SK-N-SH (cell line): ENCODE results near the gene GALM. TPM values are rescaled to one million over a fixed set of nuclear protein-coding genes. Genes with fewer than 3 reads are reported as not detected.

ENCODE experiments used
- CTCF ChIA-PET: fragments of 300-600, 350-600 bp; formaldehyde crosslinking; extraction: SDS; loops from one replicate; lab custom pipeline; 2021; lab: Yijun Ruan, JAX
- POLR2A ChIA-PET: fragments of 350-600 bp; sonication (Branson Sonifier 250); formaldehyde crosslinking; extraction: SDS; loops from one replicate; lab custom pipeline; 2020; ENCODE audit warnings: antibody characterized with exemption, inconsistent platforms; lab: Yijun Ruan, JAX
- DNase-seq: peaks from one replicate; pipeline ENCODE4 v3.0.0; 2012
- H2AFZ ChIP-seq: fragments of 200-600 bp; sonication (generic); 2 replicates; pipeline ENCODE4 v1.8.1; 2016; ENCODE audit warnings: antibody characterized with exemption, mild to moderate bottlenecking, low read depth
- H3F3A ChIP-seq: fragments of 200-600 bp; sonication (generic); replicated peaks from 2 replicates; pipeline ENCODE3; 2016; ENCODE audit warnings: antibody characterized with exemption, mild to moderate bottlenecking; ENCODE audit not compliant: insufficient read depth
- H3K27ac ChIP-seq, 2 experiments: fragments of 200-500 bp in 1 of 2; fragments of 200-600 bp in 1 of 2; sonication (Bioruptor generic) in 1 of 2; sonication (generic), shearing (Covaris generic) in 1 of 2; 2 replicates each; pipeline versions ENCODE4 v1.5.1 to v1.6.1; 2014 to 2016; ENCODE audit warnings: low read depth in 2 of 2, inconsistent platforms in 1 of 2, low read length in 1 of 2, mild to moderate bottlenecking in 1 of 2, mixed read lengths in 1 of 2
- H3K27me3 ChIP-seq: fragments of 200-600 bp; sonication (generic), shearing (Covaris generic); 2 replicates; pipeline ENCODE4 v1.6.1; 2016; ENCODE audit warnings: mixed run types; ENCODE audit not compliant: insufficient read depth
- H3K36me3 ChIP-seq, 2 experiments: fragments of 200-500 bp in 1 of 2; fragments of 200-600 bp in 1 of 2; sonication (Bioruptor generic) in 1 of 2; sonication (generic) in 1 of 2; replicated peaks in 1 of 2; 2 replicates each; pipeline versions ENCODE3 to v1.5.1; 2014 to 2016; ENCODE audit warnings: low read length in 1 of 2, mild to moderate bottlenecking in 1 of 2; ENCODE audit not compliant: insufficient read depth in 2 of 2, control insufficient read depth in 1 of 2
- H3K4me1 ChIP-seq, 2 experiments: fragments of 200-500 bp in 1 of 2; fragments of 200-600 bp in 1 of 2; sonication (Bioruptor generic) in 1 of 2; sonication (generic), shearing (Covaris generic) in 1 of 2; 2 replicates each; pipeline versions ENCODE4 v1.5.1 to v1.6.1; 2014 to 2016; ENCODE audit warnings: low read depth in 1 of 2, low read length in 1 of 2, mixed run types in 1 of 2; ENCODE audit not compliant: insufficient read depth in 2 of 2, control insufficient read depth in 1 of 2
- H3K4me2 ChIP-seq: fragments of 200-600 bp; sonication (generic), shearing (Covaris generic); 2 replicates; pipeline ENCODE4 v1.6.1; 2017; ENCODE audit warnings: mixed run types
- H3K4me3 ChIP-seq, 2 experiments: fragments of 200-500 bp in 1 of 2; fragments of 200-600 bp in 1 of 2; sonication (Bioruptor generic) in 1 of 2; sonication (generic), shearing (Covaris generic) in 1 of 2; 2 replicates each; pipeline versions ENCODE4 v1.5.1 to v1.8.1; 2014 to 2016; ENCODE audit warnings: low read depth in 2 of 2, inconsistent platforms in 1 of 2, low read length in 1 of 2, mild to moderate bottlenecking in 1 of 2, mixed read lengths in 1 of 2, moderate library complexity in 1 of 2
- H3K79me2 ChIP-seq: fragments of 200-600 bp; sonication (generic); 2 replicates; pipeline ENCODE4 v1.8.1; 2017; ENCODE audit warnings: mild to moderate bottlenecking; ENCODE audit not compliant: insufficient read depth
- H3K9ac ChIP-seq: fragments of 200-600 bp; sonication (generic); 2 replicates; pipeline ENCODE4 v1.6.1; 2017; ENCODE audit warnings: mixed run types
- H3K9me2 ChIP-seq: fragments of 200-600 bp; sonication (generic); 2 replicates; pipeline ENCODE4 v1.6.1; 2017; ENCODE audit warnings: mixed run types
- H3K9me3 ChIP-seq: fragments of 200-600 bp; sonication (generic); 2 replicates; pipeline ENCODE4 v1.6.1; 2017; ENCODE audit warnings: mixed run types, mild to moderate bottlenecking, moderate library complexity
- H4K20me1 ChIP-seq: fragments of 200-600 bp; sonication (generic); 2 replicates; pipeline ENCODE4 v1.6.1; 2017; ENCODE audit warnings: mild to moderate bottlenecking, mixed run types; ENCODE audit not compliant: insufficient read depth
- ELF1 ChIP-seq: IDR thresholded peaks from 2 replicates; pipeline ENCODE4 v1.4.0; 2012
- EP300 ChIP-seq, 2 experiments: IDR thresholded peaks; 2 replicates each; pipeline versions ENCODE4 v1.4.0 to v1.6.1; 2012; ENCODE audit warnings: borderline replicate concordance in 1 of 2, low read depth in 1 of 2, low read length in 1 of 2
- EZH2phosphoT487 ChIP-seq: fragments of 200-600 bp; sonication (generic); IDR thresholded peaks from 2 replicates; pipeline ENCODE4 v1.6.1; 2017; ENCODE audit warnings: low read depth, mixed run types, mild to moderate bottlenecking, antibody characterized with exemption, moderate library complexity, borderline replicate concordance
- FOXM1 ChIP-seq: IDR thresholded peaks from 2 replicates; pipeline ENCODE4 v1.4.0; 2012; ENCODE audit warnings: low read depth, mild to moderate bottlenecking
- GABPA ChIP-seq: IDR thresholded peaks from 2 replicates; pipeline ENCODE4 v1.4.0; 2012; ENCODE audit warnings: low read depth, mild to moderate bottlenecking
- GATA2 ChIP-seq: sonication (generic); formaldehyde crosslinking; IDR thresholded peaks from 2 replicates; pipeline ENCODE4 v1.5.0; 2020; ENCODE audit warnings: mild to moderate bottlenecking, missing genetic modification reagents
- JUND ChIP-seq: IDR thresholded peaks from 2 replicates; pipeline ENCODE4 v1.4.0; 2012
- MAX ChIP-seq: IDR thresholded peaks from 2 replicates; pipeline ENCODE4 v1.4.0; 2012; ENCODE audit warnings: low read depth
- MEF2A ChIP-seq: IDR thresholded peaks from 2 replicates; pipeline ENCODE4 v1.4.0; 2012; ENCODE audit warnings: low read depth, borderline replicate concordance
- NRF1 ChIP-seq: IDR thresholded peaks from 2 replicates; pipeline ENCODE4 v1.6.1; 2012; ENCODE audit warnings: low read depth, mild to moderate bottlenecking, low read length
- PBX3 ChIP-seq: IDR thresholded peaks from 2 replicates; pipeline ENCODE4; 2012
- POLR2AphosphoS5 ChIP-seq: IDR thresholded peaks from 2 replicates; pipeline ENCODE4 v1.6.1; 2012; ENCODE audit warnings: low read depth, low read length
- RAD21 ChIP-seq: IDR thresholded peaks from 2 replicates; pipeline ENCODE4 v1.6.1; 2012; ENCODE audit warnings: mild to moderate bottlenecking, low read length
- RFX5 ChIP-seq: IDR thresholded peaks from 2 replicates; pipeline ENCODE4 v1.6.1; 2012; ENCODE audit warnings: mild to moderate bottlenecking, improper control_type of control experiment, low read length
- SIN3A ChIP-seq: IDR thresholded peaks from 2 replicates; pipeline ENCODE4 v1.6.1; 2012; ENCODE audit warnings: low read depth, mild to moderate bottlenecking, low read length, moderate library complexity, borderline replicate concordance
- SMC3 ChIP-seq: IDR thresholded peaks from 2 replicates; pipeline ENCODE4 v1.6.1; 2012; ENCODE audit warnings: low read depth, low read length, improper control_type of control experiment
- TAF1 ChIP-seq: IDR thresholded peaks from 2 replicates; pipeline ENCODE4 v1.6.1; 2012; ENCODE audit warnings: low read depth, mild to moderate bottlenecking, low read length, moderate library complexity, borderline replicate concordance
- TCF12 ChIP-seq: IDR thresholded peaks from 2 replicates; pipeline ENCODE4 v1.4.0; 2012
- USF1 ChIP-seq: IDR thresholded peaks from 2 replicates; pipeline ENCODE4 v1.4.0; 2012; ENCODE audit warnings: low read depth, borderline replicate concordance
- WGBS: methylation state at CpG from one replicate; pipeline ENCODE4 v1.1.6; 2017; ENCODE audit warnings: low lambda C conversion rate; 5-methylcytosine and 5-hydroxymethylcytosine counted together
- polyA plus RNA-seq, 3 experiments: library from polyadenylated mRNA; depleted of rRNA; stranded (reverse); fragments of >200 nt; gene quantifications; 2 replicates each; pipeline ENCODE4 v1.2.3, GENCODE V29; 2012

Gene GALM
- polyA plus RNA-seq, 1 of the 3 experiments (the other 2 are of a cell fraction) = 17.9 TPM

GRCh38 chr2:38728694-38729093 lies 62.8 kb downstream of the GALM start:
- WGBS = 11% methylated on average over 2 of the region's 2 CpGs
- no peak overlapping the region for H2AFZ ChIP-seq
- H3K9me2 ChIP-seq = no peaks in the 10 kb centered on the region
- no peak overlapping the region for H3K4me2 ChIP-seq
- TF ChIP-seq SIN3A (no peak), PBX3 (no peak), TCF12 (no peak), RAD21 (no peak), SMC3 (no peak), EZH2phosphoT487 (no peak), ELF1 (no peak), GATA2 (CRISPR knock-in tag) (no peak), USF1 (no peak), MAX (no peak), TAF1 (no peak), FOXM1 (no peak), MEF2A (no peak)
- no peak for DNase-seq
- CTCF ChIA-PET = interaction anchor here (0.7 to 2.4 kb wide), 5 partner anchors 147 to 413 kb away, joined by 3 to 18 read pairs (median 3); no protein-coding TSS in a partner anchor
- no peaks in the 10 kb centered on the region for H3K79me2 ChIP-seq
- H3K9ac ChIP-seq = no peak overlapping the region
- H3K9me3 ChIP-seq = no peaks in the 10 kb centered on the region
- no peaks in the 10 kb centered on the region for H3K4me1 ChIP-seq
- H3K27ac ChIP-seq = no peak overlapping the region
- no peaks in the 10 kb centered on the region for H4K20me1 ChIP-seq
- H3K4me3 ChIP-seq = no peak overlapping the region
- H3K36me3 ChIP-seq = peaks cover 0 to 4% of the 10 kb centered on the region in 2 experiments
- H3F3A ChIP-seq = peaks cover 3% of the 10 kb centered on the region
- POLR2A ChIA-PET = interaction anchor here (1.7 kb wide), 1 partner anchor 22 kb away, joined by 6 read pairs; the partner anchor contains the start of gene SRSF7
- no peaks in the 10 kb centered on the region for H3K27me3 ChIP-seq

- Histone ChIP-seq H3K36me3 (peaks cover 4 to 14% of the 10 kb centered on the region in 2 experiments), H3K4me1 (no peaks in the 10 kb centered on the region; a peak in 1 of 4 replicates), H4K20me1 (no peaks in the 10 kb centered on the region), H3K79me2 (no peaks in the 10 kb centered on the region), H3K9me2 (no peaks in the 10 kb centered on the region), H3K27ac (no peak overlapping the region), H3K9me3 (no peaks in the 10 kb centered on the region), H3K9ac (no peak overlapping the region), H3K4me3 (no peak overlapping the region), H3K27me3 (no peaks in the 10 kb centered on the region), H2AFZ (no peak overlapping the region), H3F3A (peaks cover 2% of the 10 kb centered on the region), H3K4me2 (no peak overlapping the region)
- TF ChIP-seq NRF1 (no peak), RAD21 (no peak), GATA2 (CRISPR knock-in tag) (no peak), SMC3 (no peak), EP300 (IDR thresholded peaks at IDR 0.05; ENCODE audit: borderline replicate concordance in 1 of 2, low read depth in 1 of 2, low read length in 1 of 2) (no peak), MAX (no peak), ELF1 (no peak), POLR2AphosphoS5 (no peak), GABPA (no peak), TCF12 (no peak), RFX5 (no peak), JUND (no peak)
- no peak for DNase-seq
- ChIA-PET POLR2A (interaction anchor here (1.0 kb wide), 1 partner anchor 13 kb away, joined by 3 read pairs; no protein-coding TSS in a partner anchor), CTCF (interaction anchor here (0.6 to 1.6 kb wide), 4 partner anchors 18 to 354 kb away, joined by 3 to 7 read pairs (median 6); partner anchors contain the start of gene ATL2)
- 96% methylated on average over 7 of the region's 7 CpGs for WGBS
These were observed 65.2 kb downstream of the GALM start for GRCh38 chr2:38731090-38731489.
